ENCODE data around the gene ZWILCH. TPM values are rescaled to one million over a fixed set of nuclear protein-coding genes. Genes with fewer than 3 reads are reported as not detected.

ZWILCH gene
- total and polyA plus RNA-seq, 9 of the 15 experiments (the other 6 are each of a cell fraction or from before 2014, with no cell fraction given): 32.8 to 94.2 (median 52.1) TPM

DNA sequence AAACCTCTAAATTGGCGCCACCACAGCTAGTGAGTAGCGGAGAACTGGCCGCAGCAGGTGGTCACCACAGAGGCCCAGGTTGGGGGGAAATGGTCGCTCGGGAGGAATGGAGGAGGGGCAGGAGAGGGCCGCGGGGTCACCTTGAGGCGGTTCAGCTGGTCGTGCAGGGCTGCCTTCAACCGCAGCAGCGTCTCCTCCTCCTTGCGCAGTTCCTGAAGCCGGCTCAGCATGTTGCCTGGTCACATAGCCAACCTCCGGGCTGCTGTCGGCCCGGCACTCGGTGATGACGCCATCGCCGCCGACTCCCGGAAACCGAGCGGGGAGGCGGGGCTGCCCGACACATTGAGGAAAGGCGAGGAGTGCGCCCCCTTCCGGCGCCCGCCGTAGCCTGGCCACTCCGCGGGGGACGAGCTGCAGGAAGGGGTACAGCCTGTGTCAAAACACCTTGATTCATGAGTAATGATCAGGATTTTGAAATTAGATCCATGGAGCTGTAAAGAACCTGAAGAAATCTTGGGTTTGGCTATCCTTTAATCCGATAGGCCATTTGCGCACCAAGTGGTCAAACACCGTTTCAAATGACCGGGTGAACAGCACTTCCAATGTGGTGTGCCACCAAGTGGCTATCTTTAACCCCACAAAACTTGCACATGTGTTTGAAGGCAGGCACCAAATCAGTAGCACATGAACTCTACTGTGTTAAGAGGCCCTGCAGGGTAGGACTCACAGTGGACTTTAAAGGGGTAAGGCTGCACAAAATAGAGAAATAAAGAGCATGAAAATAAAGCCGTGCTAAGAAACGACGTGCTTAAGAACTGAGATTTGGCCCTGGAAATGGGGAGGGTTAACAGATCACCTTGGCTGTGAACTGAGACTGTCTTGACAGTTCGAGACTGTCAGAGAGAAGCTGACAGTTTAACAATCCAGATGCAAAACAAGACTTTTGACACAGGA, 7.3 kb upstream of the ZWILCH start, which contains the start of gene SNAPC5 (continued):
- TF ChIP-seq, protein P1, sequence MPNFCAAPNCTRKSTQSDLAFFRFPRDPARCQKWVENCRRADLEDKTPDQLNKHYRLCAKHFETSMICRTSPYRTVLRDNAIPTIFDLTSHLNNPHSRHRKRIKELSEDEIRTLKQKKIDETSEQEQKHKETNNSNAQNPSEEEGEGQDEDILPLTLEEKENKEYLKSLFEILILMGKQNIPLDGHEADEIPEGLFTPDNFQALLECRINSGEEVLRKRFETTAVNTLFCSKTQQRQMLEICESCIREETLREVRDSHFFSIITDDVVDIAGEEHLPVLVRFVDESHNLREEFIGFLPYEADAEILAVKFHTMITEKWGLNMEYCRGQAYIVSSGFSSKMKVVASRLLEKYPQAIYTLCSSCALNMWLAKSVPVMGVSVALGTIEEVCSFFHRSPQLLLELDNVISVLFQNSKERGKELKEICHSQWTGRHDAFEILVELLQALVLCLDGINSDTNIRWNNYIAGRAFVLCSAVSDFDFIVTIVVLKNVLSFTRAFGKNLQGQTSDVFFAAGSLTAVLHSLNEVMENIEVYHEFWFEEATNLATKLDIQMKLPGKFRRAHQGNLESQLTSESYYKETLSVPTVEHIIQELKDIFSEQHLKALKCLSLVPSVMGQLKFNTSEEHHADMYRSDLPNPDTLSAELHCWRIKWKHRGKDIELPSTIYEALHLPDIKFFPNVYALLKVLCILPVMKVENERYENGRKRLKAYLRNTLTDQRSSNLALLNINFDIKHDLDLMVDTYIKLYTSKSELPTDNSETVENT (CRISPR knock-in tag; IDR thresholded peaks at IDR 0.05): no peak
- TF ChIP-seq EWSR1 (IDR thresholded peaks at IDR 0.05; ENCODE audit: borderline replicate concordance, low read depth, partially characterized antibody) (peak; percentile 95), BCOR (IDR thresholded peaks at IDR 0.05) (no peak), ZNF12 (CRISPR knock-in tag; IDR thresholded peaks at IDR 0.05) (no peak), ERF (CRISPR knock-in tag; IDR thresholded peaks at IDR 0.05) (peak; percentile 96), ETV1 (tag; conservative IDR thresholded peaks at IDR 0.05; ENCODE audit: low read depth) (peak; percentile 79), MCM5 (IDR thresholded peaks at IDR 0.05; ENCODE audit: low read depth) (no peak), WHSC1 (IDR thresholded peaks at IDR 0.05; ENCODE audit: low read length) (no peak)
- TF ChIP-seq, protein P2, sequence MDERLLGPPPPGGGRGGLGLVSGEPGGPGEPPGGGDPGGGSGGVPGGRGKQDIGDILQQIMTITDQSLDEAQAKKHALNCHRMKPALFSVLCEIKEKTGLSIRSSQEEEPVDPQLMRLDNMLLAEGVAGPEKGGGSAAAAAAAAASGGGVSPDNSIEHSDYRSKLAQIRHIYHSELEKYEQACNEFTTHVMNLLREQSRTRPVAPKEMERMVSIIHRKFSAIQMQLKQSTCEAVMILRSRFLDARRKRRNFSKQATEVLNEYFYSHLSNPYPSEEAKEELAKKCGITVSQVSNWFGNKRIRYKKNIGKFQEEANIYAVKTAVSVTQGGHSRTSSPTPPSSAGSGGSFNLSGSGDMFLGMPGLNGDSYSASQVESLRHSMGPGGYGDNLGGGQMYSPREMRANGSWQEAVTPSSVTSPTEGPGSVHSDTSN (CRISPR knock-in tag; IDR thresholded peaks at IDR 0.05; ENCODE audit: low read depth): no peak
- TF ChIP-seq, protein P2 (tag; conservative IDR thresholded peaks at IDR 0.05; ENCODE audit: low read depth): peak; percentile 65; the same call in 1 of the 2 replicates
